ENCODE data around the gene COX6B1.

Gene COX6B1

DNA sequence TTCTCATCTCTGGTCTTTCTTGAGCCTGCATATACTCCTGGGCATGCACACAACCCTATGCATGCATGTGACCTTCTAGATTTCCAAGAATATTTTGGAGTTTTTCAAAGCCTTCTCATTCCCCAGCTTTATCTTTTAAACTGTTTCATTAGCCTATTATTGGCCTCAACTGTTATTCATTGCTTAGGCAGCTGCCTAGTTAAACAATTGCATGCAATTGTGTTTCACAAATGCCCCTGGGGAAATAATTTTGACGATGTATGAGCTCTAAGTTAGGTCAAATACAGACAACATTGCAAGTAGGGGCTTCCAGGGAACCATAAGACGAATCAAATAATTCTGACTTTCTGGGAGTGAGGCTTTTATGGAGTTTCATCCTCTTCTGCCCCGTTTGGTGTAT is 15.9 kb downstream of the COX6B1 start:
- TF ChIP-seq, protein P1, sequence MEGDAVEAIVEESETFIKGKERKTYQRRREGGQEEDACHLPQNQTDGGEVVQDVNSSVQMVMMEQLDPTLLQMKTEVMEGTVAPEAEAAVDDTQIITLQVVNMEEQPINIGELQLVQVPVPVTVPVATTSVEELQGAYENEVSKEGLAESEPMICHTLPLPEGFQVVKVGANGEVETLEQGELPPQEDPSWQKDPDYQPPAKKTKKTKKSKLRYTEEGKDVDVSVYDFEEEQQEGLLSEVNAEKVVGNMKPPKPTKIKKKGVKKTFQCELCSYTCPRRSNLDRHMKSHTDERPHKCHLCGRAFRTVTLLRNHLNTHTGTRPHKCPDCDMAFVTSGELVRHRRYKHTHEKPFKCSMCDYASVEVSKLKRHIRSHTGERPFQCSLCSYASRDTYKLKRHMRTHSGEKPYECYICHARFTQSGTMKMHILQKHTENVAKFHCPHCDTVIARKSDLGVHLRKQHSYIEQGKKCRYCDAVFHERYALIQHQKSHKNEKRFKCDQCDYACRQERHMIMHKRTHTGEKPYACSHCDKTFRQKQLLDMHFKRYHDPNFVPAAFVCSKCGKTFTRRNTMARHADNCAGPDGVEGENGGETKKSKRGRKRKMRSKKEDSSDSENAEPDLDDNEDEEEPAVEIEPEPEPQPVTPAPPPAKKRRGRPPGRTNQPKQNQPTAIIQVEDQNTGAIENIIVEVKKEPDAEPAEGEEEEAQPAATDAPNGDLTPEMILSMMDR (IDR thresholded peaks at IDR 0.05; ENCODE audit: low read depth, low read length), result no peak
- DNase-seq (ENCODE audit: low read depth in 2 of 2), result no peak
- H3K4me3 ChIP-seq (replicated peaks in 1 of 2; ENCODE audit: low read depth in 2 of 2, low read length in 2 of 2), result no peak overlapping the region

- TF ChIP-seq, protein P1 (IDR thresholded peaks at IDR 0.05; ENCODE audit: low read depth, low read length), result no peak
- DNase-seq (ENCODE audit: low read depth in 2 of 2), result no peak
- H3K4me3 ChIP-seq (replicated peaks in 1 of 2; ENCODE audit: low read depth in 2 of 2, low read length in 2 of 2), result no peak overlapping the region
Measured at GRCh38 chr19:35665157-35665556, 17.0 kb downstream of the COX6B1 start.

DNA sequence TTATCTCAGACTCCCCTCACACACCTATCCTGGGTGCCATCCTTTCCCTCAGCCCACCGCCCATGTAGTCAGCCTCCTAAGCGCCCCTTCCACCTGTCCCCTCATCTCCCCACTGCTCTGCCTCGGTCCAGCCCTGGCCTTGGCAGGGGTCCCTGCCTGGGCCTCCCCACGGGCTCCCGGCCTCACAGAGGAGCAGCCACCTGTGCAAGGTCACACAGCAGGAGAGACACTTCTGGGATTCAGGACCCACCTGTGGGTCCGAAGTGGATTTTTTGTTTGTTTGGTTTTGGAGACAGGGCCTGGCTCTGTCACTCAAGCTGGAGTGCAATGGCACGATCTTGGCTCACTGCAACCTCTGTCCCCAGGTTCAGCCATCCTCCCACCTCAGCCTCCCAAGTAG is 17.5 kb downstream of the COX6B1 start:
- TF ChIP-seq, protein P1 (IDR thresholded peaks at IDR 0.05; ENCODE audit: low read depth, low read length), result no peak
- no peak overlapping the region for H3K4me3 ChIP-seq (replicated peaks in 1 of 2; ENCODE audit: low read depth in 2 of 2, low read length in 2 of 2)
- no peak for DNase-seq (ENCODE audit: low read depth in 2 of 2)

DNA sequence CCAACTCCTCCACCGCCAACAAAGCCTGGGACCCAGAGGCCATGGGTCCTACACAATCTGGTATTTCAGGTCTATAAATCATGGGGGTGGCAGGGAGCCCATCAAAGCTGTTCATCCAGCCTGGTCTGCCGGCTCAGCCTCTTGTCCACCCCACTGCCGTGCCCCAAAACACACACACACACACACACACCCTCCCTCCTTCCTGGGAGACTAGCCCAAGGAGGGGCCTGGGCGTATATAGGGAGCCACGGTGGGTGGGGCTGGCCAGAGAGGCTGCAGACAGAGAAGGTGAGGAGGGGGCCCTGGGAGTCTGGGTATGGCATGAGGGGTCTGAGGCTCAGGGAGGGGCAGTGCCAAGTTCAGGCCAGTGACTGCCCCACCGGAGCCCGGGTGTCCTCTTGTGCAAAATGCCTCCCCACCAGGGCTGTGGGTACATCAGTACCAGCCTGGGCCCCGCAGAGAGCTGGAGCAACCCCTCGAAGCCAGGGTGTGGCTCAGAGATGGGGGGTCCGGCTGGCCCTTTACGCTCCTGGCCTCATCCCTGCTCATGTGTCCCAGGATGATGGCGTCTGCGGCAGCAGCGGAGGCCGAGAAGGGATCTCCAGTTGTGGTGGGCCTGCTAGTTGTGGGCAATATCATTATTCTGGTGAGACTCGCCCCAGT is 18.3 kb downstream of the COX6B1 start, which contains the start of gene UPK1A:
Gene UPK1A, plus strand, starts transcription at position 267 of the 663 bp plus-strand sequence. Its CDS starts 296 bp downstream, at position 563.
- TF ChIP-seq, protein P1 (IDR thresholded peaks at IDR 0.05; ENCODE audit: low read depth, low read length), result no peak
- DNase-seq (ENCODE audit: low read depth in 2 of 2), result no peak
- no peak within 1 kb of the TSS for H3K4me3 ChIP-seq (replicated peaks in 1 of 2; ENCODE audit: low read depth in 2 of 2, low read length in 2 of 2)

DNA sequence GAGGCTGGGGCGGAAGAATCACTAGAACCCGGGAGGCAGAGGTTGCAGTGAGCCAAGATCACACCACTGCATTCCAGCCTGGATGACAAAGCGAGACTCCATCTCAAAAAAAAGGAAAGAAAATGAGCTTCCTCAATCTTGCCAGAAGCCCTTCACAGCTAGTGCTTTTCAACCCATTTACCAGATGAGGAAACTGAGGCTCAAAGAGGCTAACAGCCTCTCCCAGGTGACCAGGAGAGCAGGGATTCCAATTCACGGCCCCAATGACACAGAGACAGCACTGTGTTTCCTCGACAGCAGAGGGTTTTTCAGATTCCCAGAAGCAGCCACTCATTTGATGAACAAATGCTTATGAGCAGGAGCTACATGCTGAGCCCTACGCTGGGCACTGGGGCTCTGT is 21.4 kb downstream of the COX6B1 start:
- H3K4me3 ChIP-seq (replicated peaks in 1 of 2; ENCODE audit: low read depth in 2 of 2, low read length in 2 of 2), result no peak overlapping the region
- TF ChIP-seq, protein P1 (IDR thresholded peaks at IDR 0.05; ENCODE audit: low read depth, low read length), result no peak
- DNase-seq (ENCODE audit: low read depth in 2 of 2), result no peak

DNA sequence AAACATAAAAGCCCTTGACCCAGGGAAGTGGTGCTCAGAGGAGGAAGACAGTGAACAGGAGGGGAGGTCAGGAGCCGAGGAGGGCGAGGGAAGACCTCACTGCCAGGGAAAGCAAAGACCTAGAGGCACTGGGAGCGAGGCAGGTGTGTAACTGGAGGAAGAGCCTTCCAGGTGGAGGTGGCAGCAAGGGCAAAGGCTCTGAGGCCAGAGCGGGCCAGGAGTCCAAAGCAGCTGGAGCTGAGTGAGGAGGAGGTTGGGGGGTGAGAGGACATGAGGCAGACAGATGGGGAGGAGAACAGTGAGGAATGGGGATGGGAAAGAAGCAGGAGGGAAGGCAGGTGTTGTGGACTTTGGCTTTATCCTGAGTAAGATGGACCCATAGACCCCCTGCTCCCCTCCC is 21.9 kb downstream of the COX6B1 start:
- H3K4me3 ChIP-seq (replicated peaks in 1 of 2; ENCODE audit: low read depth in 2 of 2, low read length in 2 of 2), result no peak overlapping the region
- no peak for DNase-seq (ENCODE audit: low read depth in 2 of 2)
- TF ChIP-seq, protein P1 (IDR thresholded peaks at IDR 0.05; ENCODE audit: low read depth, low read length), result no peak

- DNase-seq (ENCODE audit: low read depth in 2 of 2), result no peak
- TF ChIP-seq, protein P1 (IDR thresholded peaks at IDR 0.05; ENCODE audit: low read depth, low read length), result no peak
- no peak overlapping the region for H3K4me3 ChIP-seq (replicated peaks in 1 of 2; ENCODE audit: low read depth in 2 of 2, low read length in 2 of 2)
Measured at GRCh38 chr19:35670686-35671085, 22.6 kb downstream of the COX6B1 start.

Measured in cardiac fibroblast (primary cell).